ENCODE measurements around the gene OR11H6. TPM values are rescaled to one million over a fixed set of nuclear protein-coding genes. Genes with fewer than 3 reads are reported as not detected.
A peak's percentile ranks its signal among the peaks of the same experiment; 100 is the strongest.
"Not testable (repeated sequence)": the region's sequence is repeated elsewhere in the genome, so short reads cannot be mapped to it uniquely, and the experiment has no call there.

The OR11H6 gene
- total RNA-seq, 2 donors from 2014 or later: not detected

- Mint-ChIP-seq H3K27ac (no peak overlapping the region), H3K9me3 (peaks cover 86% of the 10 kb centered on the region), H3K4me3 (no peak overlapping the region), H3K4me1 (no peaks in the 10 kb centered on the region), H3K27me3 (ENCODE audit: insufficient read depth) (no peaks in the 10 kb centered on the region), H3K36me3 (ENCODE audit: low read depth) (no peaks in the 10 kb centered on the region)
- H3K4me3 ChIP-seq (ENCODE audit: low read length): peak overlapping the region; percentile 35
- no peak overlapping the region for H3K9ac ChIP-seq (ENCODE audit: extremely low read depth, low read length, poor library complexity, severe bottlenecking)
- H3K27me3 ChIP-seq (ENCODE audit: control insufficient read depth, insufficient read depth, low read length, poor library complexity, severe bottlenecking): no peaks in the 10 kb centered on the region
- TF ChIP-seq, protein P1, sequence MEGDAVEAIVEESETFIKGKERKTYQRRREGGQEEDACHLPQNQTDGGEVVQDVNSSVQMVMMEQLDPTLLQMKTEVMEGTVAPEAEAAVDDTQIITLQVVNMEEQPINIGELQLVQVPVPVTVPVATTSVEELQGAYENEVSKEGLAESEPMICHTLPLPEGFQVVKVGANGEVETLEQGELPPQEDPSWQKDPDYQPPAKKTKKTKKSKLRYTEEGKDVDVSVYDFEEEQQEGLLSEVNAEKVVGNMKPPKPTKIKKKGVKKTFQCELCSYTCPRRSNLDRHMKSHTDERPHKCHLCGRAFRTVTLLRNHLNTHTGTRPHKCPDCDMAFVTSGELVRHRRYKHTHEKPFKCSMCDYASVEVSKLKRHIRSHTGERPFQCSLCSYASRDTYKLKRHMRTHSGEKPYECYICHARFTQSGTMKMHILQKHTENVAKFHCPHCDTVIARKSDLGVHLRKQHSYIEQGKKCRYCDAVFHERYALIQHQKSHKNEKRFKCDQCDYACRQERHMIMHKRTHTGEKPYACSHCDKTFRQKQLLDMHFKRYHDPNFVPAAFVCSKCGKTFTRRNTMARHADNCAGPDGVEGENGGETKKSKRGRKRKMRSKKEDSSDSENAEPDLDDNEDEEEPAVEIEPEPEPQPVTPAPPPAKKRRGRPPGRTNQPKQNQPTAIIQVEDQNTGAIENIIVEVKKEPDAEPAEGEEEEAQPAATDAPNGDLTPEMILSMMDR (conservative IDR thresholded peaks at IDR 0.05): no peak
- no peak for DNase-seq
- peaks cover 79% of the 10 kb centered on the region for H3K9me3 ChIP-seq (ENCODE audit: control insufficient read depth, low read length)
- H3K36me3 ChIP-seq (ENCODE audit: control insufficient read depth, insufficient read depth, low read length): no peaks in the 10 kb centered on the region
- no peaks in the 10 kb centered on the region for H3K4me1 ChIP-seq (ENCODE audit: control insufficient read depth, insufficient read depth, low read length)
- H3K27ac ChIP-seq (ENCODE audit: low read depth, low read length): no peak overlapping the region
Observed at GRCh38 chr14:20194101-20194500, 29.4 kb upstream of the OR11H6 start.

DNA sequence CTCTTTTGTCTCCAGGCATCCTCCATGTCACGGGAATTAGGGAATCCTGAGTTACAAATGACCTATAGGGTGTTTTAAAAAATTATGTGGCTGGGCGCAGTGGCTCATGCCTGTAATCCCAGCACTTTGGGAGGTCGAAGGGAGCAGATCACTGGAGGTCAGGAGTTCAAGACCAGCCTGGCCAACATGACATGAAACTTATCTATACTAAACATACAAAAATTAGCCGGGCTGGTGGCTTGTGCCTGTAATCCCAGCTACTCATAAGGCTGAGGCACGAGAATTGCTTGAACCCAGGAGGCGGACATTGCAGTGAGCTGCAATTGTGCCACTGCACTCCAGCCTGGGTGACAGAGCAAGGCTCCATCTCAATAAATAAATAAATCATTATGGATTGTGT lies 28.3 kb upstream of the OR11H6 start:
- H3K36me3 ChIP-seq (ENCODE audit: control insufficient read depth, insufficient read depth, low read length); H3K4me3 ChIP-seq (ENCODE audit: low read length); H3K4me1 ChIP-seq (ENCODE audit: control insufficient read depth, insufficient read depth, low read length); H3K27ac ChIP-seq (ENCODE audit: low read depth, low read length); H3K4me3 Mint-ChIP-seq; H3K36me3 Mint-ChIP-seq (ENCODE audit: low read depth); H3K27me3 Mint-ChIP-seq (ENCODE audit: insufficient read depth); DNase-seq; H3K9ac ChIP-seq (ENCODE audit: extremely low read depth, low read length, poor library complexity, severe bottlenecking); H3K27me3 ChIP-seq (ENCODE audit: control insufficient read depth, insufficient read depth, low read length, poor library complexity, severe bottlenecking); H3K27ac Mint-ChIP-seq; H3K4me1 Mint-ChIP-seq: not testable (repeated sequence)
- peaks cover 79% of the 10 kb centered on the region for H3K9me3 ChIP-seq (ENCODE audit: control insufficient read depth, low read length)
- 40 to 74% methylated on average over 3 to 6 of the region's 6 CpGs for WGBS, 2 experiments (ENCODE audit: insufficient coverage in 1 of 2, insufficient read length in 1 of 2)
- peaks cover 86% of the 10 kb centered on the region for H3K9me3 Mint-ChIP-seq

GRCh38 chr14:20195911-20196310 lies 27.6 kb upstream of the OR11H6 start:
- no peak overlapping the region for H3K4me3 Mint-ChIP-seq
- 42 to 50% methylated on average over 2 of the region's 2 CpGs for WGBS, 2 experiments (ENCODE audit: insufficient coverage in 1 of 2, insufficient read length in 1 of 2)
- DNase-seq: no peak
- H3K27ac Mint-ChIP-seq: no peak overlapping the region
- Histone ChIP-seq H3K4me1 (ENCODE audit: control insufficient read depth, insufficient read depth, low read length) (no peaks in the 10 kb centered on the region), H3K27ac (ENCODE audit: low read depth, low read length) (no peak overlapping the region), H3K4me3 (ENCODE audit: low read length) (no peak overlapping the region), H3K9ac (ENCODE audit: extremely low read depth, low read length, poor library complexity, severe bottlenecking) (no peak overlapping the region), H3K27me3 (ENCODE audit: control insufficient read depth, insufficient read depth, low read length, poor library complexity, severe bottlenecking) (no peaks in the 10 kb centered on the region), H3K9me3 (ENCODE audit: control insufficient read depth, low read length) (peaks cover 79% of the 10 kb centered on the region), H3K36me3 (ENCODE audit: control insufficient read depth, insufficient read depth, low read length) (no peaks in the 10 kb centered on the region)
- TF ChIP-seq, protein P1 (conservative IDR thresholded peaks at IDR 0.05): no peak
- H3K36me3 Mint-ChIP-seq (ENCODE audit: low read depth): no peaks in the 10 kb centered on the region
- H3K4me1 Mint-ChIP-seq: no peaks in the 10 kb centered on the region
- peaks cover 85% of the 10 kb centered on the region for H3K9me3 Mint-ChIP-seq
- no peaks in the 10 kb centered on the region for H3K27me3 Mint-ChIP-seq (ENCODE audit: insufficient read depth)

DNA sequence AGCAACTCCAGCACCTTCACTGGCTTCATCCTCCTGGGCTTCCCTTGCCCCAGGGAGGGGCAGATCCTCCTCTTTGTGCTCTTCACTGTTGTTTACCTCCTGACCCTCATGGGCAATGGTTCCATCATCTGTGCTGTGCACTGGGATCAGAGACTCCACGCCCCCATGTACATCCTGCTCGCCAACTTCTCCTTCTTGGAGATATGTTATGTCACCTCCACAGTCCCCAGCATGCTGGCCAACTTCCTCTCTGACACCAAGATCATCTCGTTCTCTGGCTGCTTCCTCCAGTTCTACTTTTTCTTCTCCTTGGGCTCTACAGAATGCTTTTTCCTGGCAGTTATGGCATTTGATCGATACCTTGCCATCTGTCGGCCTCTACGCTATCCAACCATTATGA lies 26.1 kb upstream of the OR11H6 start:
- H3K27ac Mint-ChIP-seq: no peak overlapping the region
- TF ChIP-seq, protein P1 (conservative IDR thresholded peaks at IDR 0.05): no peak
- H3K4me1 Mint-ChIP-seq: no peaks in the 10 kb centered on the region
- Histone ChIP-seq H3K27ac (ENCODE audit: low read depth, low read length) (no peak overlapping the region), H3K9ac (ENCODE audit: extremely low read depth, low read length, poor library complexity, severe bottlenecking) (no peak overlapping the region), H3K9me3 (ENCODE audit: control insufficient read depth, low read length) (peaks cover 73% of the 10 kb centered on the region), H3K36me3 (ENCODE audit: control insufficient read depth, insufficient read depth, low read length) (no peaks in the 10 kb centered on the region), H3K27me3 (ENCODE audit: control insufficient read depth, insufficient read depth, low read length, poor library complexity, severe bottlenecking) (no peaks in the 10 kb centered on the region), H3K4me1 (ENCODE audit: control insufficient read depth, insufficient read depth, low read length) (no peaks in the 10 kb centered on the region), H3K4me3 (ENCODE audit: low read length) (no peak overlapping the region)
- no peak for DNase-seq
- no peaks in the 10 kb centered on the region for H3K36me3 Mint-ChIP-seq (ENCODE audit: low read depth)
- H3K27me3 Mint-ChIP-seq (ENCODE audit: insufficient read depth): no peaks in the 10 kb centered on the region
- no peak overlapping the region for H3K4me3 Mint-ChIP-seq
- WGBS, 2 experiments (ENCODE audit: insufficient coverage in 1 of 2, insufficient read length in 1 of 2): 78 to 85% methylated on average over 5 of the region's 6 CpGs
- peaks cover 80% of the 10 kb centered on the region for H3K9me3 Mint-ChIP-seq

Measured in endodermal cell (in vitro differentiated cells).